Measurements from ENCODE around the gene GMNN. TPM values are rescaled to one million over a fixed set of nuclear protein-coding genes. Genes with fewer than 3 reads are reported as not detected.

GMNN gene
- total RNA-seq, 1 donor from 2014 or later = 7.1 TPM

GRCh38 chr6:24832794-24833193 is 58.1 kb downstream of the GMNN start:
- ATAC-seq (ENCODE audit: poor library complexity) (no peak), DNase-seq (no peak)
- intact Hi-C loops (cut with DNase I) = no loop called here

GRCh38 chr6:24833711-24834386 is 59.1 kb downstream of the GMNN start:
- intact Hi-C loops (cut with DNase I) = no loop called here
- DNase-seq (no peak), ATAC-seq (ENCODE audit: poor library complexity) (no peak)

Other genes with a start within 250 kb of the GMNN start
- gene KIAA0319, start 128.7 kb upstream of the GMNN start, total RNA-seq = not detected
- gene TDP2, start 108.0 kb upstream of the GMNN start, total RNA-seq = 20.3 TPM
- 74.3 TPM for gene ACOT13, start 107.9 kb upstream of the GMNN start, total RNA-seq
- gene C6orf62, start 55.8 kb upstream of the GMNN start, total RNA-seq = 37.6 TPM
- not detected for gene ARMH2, start 24.0 kb downstream of the GMNN start, total RNA-seq
- gene RIPOR2, start 161.0 kb downstream of the GMNN start, total RNA-seq = 3.1 TPM